Measurements from ENCODE around the gene NLK.

GRCh38 chr17:28228986-28229729, 186.7 kb downstream of the NLK start:
- TF ChIP-seq ELK1 (IDR thresholded peaks at IDR 0.05; ENCODE audit: low read depth, low read length), result no peak
- TF ChIP-seq, protein P1, sequence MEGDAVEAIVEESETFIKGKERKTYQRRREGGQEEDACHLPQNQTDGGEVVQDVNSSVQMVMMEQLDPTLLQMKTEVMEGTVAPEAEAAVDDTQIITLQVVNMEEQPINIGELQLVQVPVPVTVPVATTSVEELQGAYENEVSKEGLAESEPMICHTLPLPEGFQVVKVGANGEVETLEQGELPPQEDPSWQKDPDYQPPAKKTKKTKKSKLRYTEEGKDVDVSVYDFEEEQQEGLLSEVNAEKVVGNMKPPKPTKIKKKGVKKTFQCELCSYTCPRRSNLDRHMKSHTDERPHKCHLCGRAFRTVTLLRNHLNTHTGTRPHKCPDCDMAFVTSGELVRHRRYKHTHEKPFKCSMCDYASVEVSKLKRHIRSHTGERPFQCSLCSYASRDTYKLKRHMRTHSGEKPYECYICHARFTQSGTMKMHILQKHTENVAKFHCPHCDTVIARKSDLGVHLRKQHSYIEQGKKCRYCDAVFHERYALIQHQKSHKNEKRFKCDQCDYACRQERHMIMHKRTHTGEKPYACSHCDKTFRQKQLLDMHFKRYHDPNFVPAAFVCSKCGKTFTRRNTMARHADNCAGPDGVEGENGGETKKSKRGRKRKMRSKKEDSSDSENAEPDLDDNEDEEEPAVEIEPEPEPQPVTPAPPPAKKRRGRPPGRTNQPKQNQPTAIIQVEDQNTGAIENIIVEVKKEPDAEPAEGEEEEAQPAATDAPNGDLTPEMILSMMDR (IDR thresholded peaks at IDR 0.05 in 2 of 3, conservative IDR thresholded peaks at IDR 0.05 in 1 of 3; ENCODE audit: control insufficient read depth in 2 of 3, extremely low read depth in 1 of 3, insufficient read depth in 1 of 3, low read depth in 3 of 3, low read length in 3 of 3), result no peak

All from GM12878 (cell line).